HG03280 (cell line): ENCODE data around the gene FCER1G.

ENCODE experiments used
- ATAC-seq: cut with Tn5 transposase; IDR thresholded peaks from one replicate; pipeline ENCODE4 v1.9.1; 2021; ENCODE audit warnings: mild to moderate bottlenecking, moderate library complexity; ENCODE audit not compliant: unreplicated experiment

The FCER1G gene

GRCh38 chr1:161261261-161262235, 46.5 kb downstream of the FCER1G start:
- ATAC-seq = no peak

- no peak for ATAC-seq
Measured at GRCh38 chr1:161265305-161265704, 50.2 kb downstream of the FCER1G start.

- no peak for ATAC-seq
Measured at GRCh38 chr1:161266202-161266601, 51.1 kb downstream of the FCER1G start.

- no peak for ATAC-seq
Measured at GRCh38 chr1:161266836-161267235, 51.7 kb downstream of the FCER1G start.

- ATAC-seq = no peak
Measured at GRCh38 chr1:161267321-161267720, 52.2 kb downstream of the FCER1G start.
